A172 (cell line): Measurements from ENCODE around the gene GON7. TPM values are rescaled to one million over a fixed set of nuclear protein-coding genes. Genes with fewer than 3 reads are reported as not detected.
"Not testable (repeated sequence)": the region's sequence is repeated elsewhere in the genome, so short reads cannot be mapped to it uniquely, and the experiment has no call there.

Source experiments
- DNase-seq: peaks from one replicate; pipeline ENCODE4 v3.0.0-alpha.2; 2015; ENCODE audit warnings: low spot score
- total RNA-seq: library from RNA; depleted of rRNA; stranded (reverse); fragments of >200 nt; shearing (Covaris generic); gene quantifications from 2 replicates; pipeline ENCODE4 v1.2.3, GENCODE V29; 2014; rRNA removed

Gene GON7
- total RNA-seq, 1 experiment from 2014 or later, result 34.1 TPM

GRCh38 chr14:93158349-93158748 lies 48.5 kb downstream of the GON7 start:
- DNase-seq, result not testable (repeated sequence)

GRCh38 chr14:93156693-93157369 lies 50.0 kb downstream of the GON7 start:
- no peak for DNase-seq

- no peak for DNase-seq
Measured at GRCh38 chr14:93155667-93156066, 51.2 kb downstream of the GON7 start.

GRCh38 chr14:93153121-93153520 lies 53.7 kb downstream of the GON7 start:
- no peak for DNase-seq

Other genes with a start within 250 kb of the GON7 start
- 9.2 and 12.7 TPM in 2 replicates for gene ITPK1, start 91.1 kb downstream of the GON7 start, total RNA-seq
- gene MOAP1, start 22.2 kb downstream of the GON7 start, total RNA-seq, result 12.1 and 13.2 TPM in 2 replicates
- gene LYSET, start 21.7 kb downstream of the GON7 start, total RNA-seq, result 17.8 and 30.3 TPM in 2 replicates
- gene UBR7, start 191 bp upstream of the GON7 start, total RNA-seq, result 28.0 and 46.8 TPM in 2 replicates
- 9.0 and 17.2 TPM in 2 replicates for gene BTBD7, start 126.0 kb upstream of the GON7 start, total RNA-seq
- gene COX8C, start 140.1 kb upstream of the GON7 start, total RNA-seq, result not detected in 2 replicates
- not detected in 2 replicates for gene UNC79, start 223.9 kb upstream of the GON7 start, total RNA-seq